Liver (tissue), 9 donors: Measurements from ENCODE around the gene FAM78B. TPM values are rescaled to one million over a fixed set of nuclear protein-coding genes. Genes with fewer than 3 reads are reported as not detected.
A peak's percentile ranks its signal among the peaks of the same experiment; 100 is the strongest.

Experiments used
- DNase-seq: peaks from one replicate; pipeline ENCODE4 v3.0.0-alpha.2; 2017; ENCODE audit warnings: low spot score
- H3K27ac ChIP-seq, 2 donors: one replicate each; pipeline ENCODE4 v1.7.0; 2013; ENCODE audit warnings: inconsistent platforms in 2 of 2, low read length in 2 of 2, control low read depth in 1 of 2, low read depth in 1 of 2, mild to moderate bottlenecking in 1 of 2
- H3K27me3 ChIP-seq, 4 donors: one replicate each; pipeline versions ENCODE4 v1.6.1 to v1.7.0; 2013; ENCODE audit warnings: low read length in 3 of 4, inconsistent platforms in 1 of 4, mild to moderate bottlenecking in 1 of 4, moderate library complexity in 1 of 4; ENCODE audit not compliant: control insufficient read depth in 4 of 4, insufficient read depth in 4 of 4
- H3K36me3 ChIP-seq, 4 donors: one replicate each; pipeline versions ENCODE4 v1.6.1 to v1.7.0; 2013; ENCODE audit warnings: low read length in 3 of 4, mild to moderate bottlenecking in 3 of 4, low read depth in 1 of 4, moderate library complexity in 1 of 4; ENCODE audit not compliant: control insufficient read depth in 4 of 4, insufficient read depth in 3 of 4
- H3K4me1 ChIP-seq, 4 donors: one replicate each; pipeline versions ENCODE4 v1.6.1 to v1.7.0; 2013; ENCODE audit warnings: low read length in 3 of 4, mild to moderate bottlenecking in 3 of 4, moderate library complexity in 1 of 4; ENCODE audit not compliant: control insufficient read depth in 4 of 4, insufficient read depth in 4 of 4
- H3K4me3 ChIP-seq, 3 donors: one replicate each; pipeline versions ENCODE4 v1.6.1 to v1.7.0; 2013; ENCODE audit warnings: low read length in 3 of 3, control low read depth in 1 of 3, low read depth in 1 of 3, mild to moderate bottlenecking in 1 of 3
- H3K9ac ChIP-seq, 2 donors: one replicate each; pipeline ENCODE4 v1.7.0; 2013; ENCODE audit warnings: low read length in 2 of 2, mild to moderate bottlenecking in 2 of 2, moderate library complexity in 2 of 2, control low read depth in 1 of 2, low read depth in 1 of 2
- H3K9me3 ChIP-seq, 4 donors: one replicate each; pipeline versions ENCODE4 v1.6.1 to v1.7.0; 2013; ENCODE audit warnings: low read length in 3 of 4; ENCODE audit not compliant: control insufficient read depth in 4 of 4
- EGR1 ChIP-seq, 2 donors: IDR thresholded peaks; 2 replicates each; pipeline ENCODE4 v1.6.1; 2016 to 2018; ENCODE audit warnings: antibody characterized with exemption in 2 of 2, low read depth in 2 of 2
- FOXA1 ChIP-seq: IDR thresholded peaks from 2 replicates; pipeline ENCODE4 v1.6.1; 2016; ENCODE audit warnings: antibody characterized with exemption
- GABPA ChIP-seq, 2 donors: IDR thresholded peaks in 1 of 2; conservative IDR thresholded peaks in 1 of 2; 2 replicates each; pipeline ENCODE4 v1.6.1; 2016; ENCODE audit warnings: antibody characterized with exemption in 2 of 2, mild to moderate bottlenecking in 1 of 2, moderate library complexity in 1 of 2
- HNF4A ChIP-seq, 2 donors: conservative IDR thresholded peaks; 2 replicates each; pipeline ENCODE4 v1.6.1; 2016; ENCODE audit warnings: antibody characterized with exemption in 2 of 2, mild to moderate bottlenecking in 2 of 2
- HNF4G ChIP-seq: IDR thresholded peaks from 2 replicates; pipeline ENCODE4 v1.6.1; 2016; ENCODE audit warnings: antibody characterized with exemption
- JUND ChIP-seq, 2 donors: IDR thresholded peaks; 2 replicates each; pipeline ENCODE4 v1.6.1; 2016; ENCODE audit warnings: antibody characterized with exemption in 2 of 2
- NR2F2 ChIP-seq: IDR thresholded peaks from 2 replicates; pipeline ENCODE4 v1.6.1; 2016; ENCODE audit warnings: antibody characterized with exemption
- RXRA ChIP-seq, 2 donors: IDR thresholded peaks; 2 replicates each; pipeline ENCODE4 v1.6.1; 2017 to 2018; ENCODE audit warnings: antibody characterized with exemption in 2 of 2, mild to moderate bottlenecking in 1 of 2
- TAF1 ChIP-seq: conservative IDR thresholded peaks from 2 replicates; pipeline ENCODE4 v1.6.1; 2016; ENCODE audit warnings: antibody characterized with exemption, mild to moderate bottlenecking
- YY1 ChIP-seq: IDR thresholded peaks from 2 replicates; pipeline ENCODE4 v1.6.1; 2016; ENCODE audit warnings: antibody characterized with exemption, mild to moderate bottlenecking
- WGBS: extraction: QIAGEN DNeasy Blood & Tissue Kit; methylation state at CpG from one replicate; pipeline ENCODE4 v1.1.7; 2013; 5-methylcytosine and 5-hydroxymethylcytosine counted together
- polyA plus RNA-seq, 2 donors: library from polyadenylated mRNA; stranded (reverse) in 1 of 2; unstranded in 1 of 2; fragments of 200-250 nt in 1 of 2; fragments of >200 nt in 1 of 2; fragmentation: Nextera tagmentation in 1 of 2; extraction: Ambion mirVana in 1 of 2; gene quantifications; one replicate each; pipeline versions ENCODE4 v1.2.1 to v1.2.3, GENCODE V29; 2013 to 2015
- total RNA-seq, 2 donors: library from RNA; depleted of rRNA; stranded (reverse); fragments of >200 nt; gene quantifications; one replicate each; pipeline ENCODE4 v1.2.3, GENCODE V29; 2014
- TF ChIP-seq, protein P1 (sequence below): IDR thresholded peaks from 2 replicates; pipeline ENCODE4 v1.6.1; 2016; ENCODE audit warnings: antibody characterized with exemption, mild to moderate bottlenecking
- TF ChIP-seq, protein P2 (sequence below): fragments of 150-350 bp; IDR thresholded peaks from 2 replicates; pipeline ENCODE4 v1.5.1; 2017; ENCODE audit warnings: improper control_type of control experiment, low read depth, low read length; ENCODE audit not compliant: missing input control
- TF ChIP-seq, protein P3 (sequence below): IDR thresholded peaks from 2 replicates; pipeline ENCODE4 v1.6.1; 2016; ENCODE audit warnings: antibody characterized with exemption
- TF ChIP-seq, protein P4 (sequence below): IDR thresholded peaks from 2 replicates; pipeline ENCODE4 v1.6.1; 2016; ENCODE audit warnings: antibody characterized with exemption
- TF ChIP-seq, protein P5 (sequence below): IDR thresholded peaks from 2 replicates; pipeline ENCODE4 v1.6.1; 2016; ENCODE audit warnings: antibody characterized with exemption
- donor health status: healthy.
- donor health status: healthy.
- donor health status: healthy.
- donor health status: healthy.
- donor health status: healthy.

Gene FAM78B
- total and polyA plus RNA-seq, 4 donors, result 0.14 to 0.92 (median 0.49) TPM

DNA sequence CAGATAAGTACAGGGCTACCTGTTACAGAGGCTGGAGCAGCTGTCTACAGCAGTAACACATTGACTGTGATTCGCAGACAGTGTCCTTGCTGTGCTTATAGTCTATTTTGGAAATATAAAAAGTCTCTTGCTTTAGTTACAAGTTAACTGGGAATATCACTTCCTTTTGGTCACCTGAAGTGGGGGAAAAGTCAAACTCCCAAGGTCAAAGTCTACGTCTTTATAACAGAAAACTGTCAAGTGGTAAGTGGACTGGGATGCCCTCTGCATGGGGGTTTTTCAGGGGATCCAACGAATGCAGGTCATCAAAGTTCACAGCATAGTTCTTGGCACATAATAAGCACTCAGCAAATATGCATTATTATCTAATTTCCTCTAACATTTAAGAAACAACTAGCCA, 55.4 kb downstream of the FAM78B start:
- 30% methylated on average over 3 of the region's 3 CpGs for WGBS
- H3K4me1 ChIP-seq, result peaks cover 0 to 9% (median 0%) of the 10 kb centered on the region in 4 donors
- DNase-seq, result no peak
- no peaks in the 10 kb centered on the region for H3K27me3 ChIP-seq
- H3K27ac ChIP-seq, result no peak overlapping the region
- H3K36me3 ChIP-seq, result no peaks in the 10 kb centered on the region
- no peak overlapping the region for H3K9ac ChIP-seq
- H3K9me3 ChIP-seq, result no peaks in the 10 kb centered on the region
- no peak overlapping the region for H3K4me3 ChIP-seq
- TF ChIP-seq HNF4A (conservative IDR thresholded peaks at IDR 0.05) (peak in 1 of 2 donors; percentile 43), GABPA (IDR thresholded peaks at IDR 0.05 in 1 of 2, conservative IDR thresholded peaks at IDR 0.05 in 1 of 2) (no peak), RXRA (IDR thresholded peaks at IDR 0.05) (peak; percentile 18 to 45), JUND (IDR thresholded peaks at IDR 0.05) (no peak)

DNA sequence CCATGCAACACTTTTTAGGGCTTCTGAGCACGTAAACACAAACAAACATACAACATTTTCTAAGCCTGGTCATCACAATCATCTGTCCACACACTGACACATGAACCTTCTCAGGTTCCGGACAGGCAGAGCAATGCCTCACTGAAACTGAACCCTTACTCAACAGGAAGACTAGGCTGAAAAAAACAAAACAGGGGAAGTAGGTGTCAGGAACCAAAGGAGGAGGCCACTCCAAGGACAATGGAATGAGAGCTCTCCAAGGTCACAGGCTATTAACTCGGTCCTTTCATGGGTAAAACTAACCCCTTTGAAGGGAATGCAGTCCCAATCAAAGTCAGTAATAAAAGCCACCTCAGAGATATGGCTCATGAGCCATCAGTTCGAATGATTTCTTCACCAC, 76.6 kb downstream of the FAM78B start:
- Histone ChIP-seq H3K36me3 (no peaks in the 10 kb centered on the region), H3K9ac (no peak overlapping the region), H3K27me3 (no peaks in the 10 kb centered on the region), H3K4me3 (no peak overlapping the region), H3K27ac (no peak overlapping the region), H3K4me1 (no peaks in the 10 kb centered on the region), H3K9me3 (no peaks in the 10 kb centered on the region)
- TF ChIP-seq GABPA (IDR thresholded peaks at IDR 0.05 in 1 of 2, conservative IDR thresholded peaks at IDR 0.05 in 1 of 2), result no peak
- TF ChIP-seq FOXA1, result no peak
- TF ChIP-seq, protein P1, sequence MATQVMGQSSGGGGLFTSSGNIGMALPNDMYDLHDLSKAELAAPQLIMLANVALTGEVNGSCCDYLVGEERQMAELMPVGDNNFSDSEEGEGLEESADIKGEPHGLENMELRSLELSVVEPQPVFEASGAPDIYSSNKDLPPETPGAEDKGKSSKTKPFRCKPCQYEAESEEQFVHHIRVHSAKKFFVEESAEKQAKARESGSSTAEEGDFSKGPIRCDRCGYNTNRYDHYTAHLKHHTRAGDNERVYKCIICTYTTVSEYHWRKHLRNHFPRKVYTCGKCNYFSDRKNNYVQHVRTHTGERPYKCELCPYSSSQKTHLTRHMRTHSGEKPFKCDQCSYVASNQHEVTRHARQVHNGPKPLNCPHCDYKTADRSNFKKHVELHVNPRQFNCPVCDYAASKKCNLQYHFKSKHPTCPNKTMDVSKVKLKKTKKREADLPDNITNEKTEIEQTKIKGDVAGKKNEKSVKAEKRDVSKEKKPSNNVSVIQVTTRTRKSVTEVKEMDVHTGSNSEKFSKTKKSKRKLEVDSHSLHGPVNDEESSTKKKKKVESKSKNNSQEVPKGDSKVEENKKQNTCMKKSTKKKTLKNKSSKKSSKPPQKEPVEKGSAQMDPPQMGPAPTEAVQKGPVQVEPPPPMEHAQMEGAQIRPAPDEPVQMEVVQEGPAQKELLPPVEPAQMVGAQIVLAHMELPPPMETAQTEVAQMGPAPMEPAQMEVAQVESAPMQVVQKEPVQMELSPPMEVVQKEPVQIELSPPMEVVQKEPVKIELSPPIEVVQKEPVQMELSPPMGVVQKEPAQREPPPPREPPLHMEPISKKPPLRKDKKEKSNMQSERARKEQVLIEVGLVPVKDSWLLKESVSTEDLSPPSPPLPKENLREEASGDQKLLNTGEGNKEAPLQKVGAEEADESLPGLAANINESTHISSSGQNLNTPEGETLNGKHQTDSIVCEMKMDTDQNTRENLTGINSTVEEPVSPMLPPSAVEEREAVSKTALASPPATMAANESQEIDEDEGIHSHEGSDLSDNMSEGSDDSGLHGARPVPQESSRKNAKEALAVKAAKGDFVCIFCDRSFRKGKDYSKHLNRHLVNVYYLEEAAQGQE, result no peak
- TF ChIP-seq, protein P2, sequence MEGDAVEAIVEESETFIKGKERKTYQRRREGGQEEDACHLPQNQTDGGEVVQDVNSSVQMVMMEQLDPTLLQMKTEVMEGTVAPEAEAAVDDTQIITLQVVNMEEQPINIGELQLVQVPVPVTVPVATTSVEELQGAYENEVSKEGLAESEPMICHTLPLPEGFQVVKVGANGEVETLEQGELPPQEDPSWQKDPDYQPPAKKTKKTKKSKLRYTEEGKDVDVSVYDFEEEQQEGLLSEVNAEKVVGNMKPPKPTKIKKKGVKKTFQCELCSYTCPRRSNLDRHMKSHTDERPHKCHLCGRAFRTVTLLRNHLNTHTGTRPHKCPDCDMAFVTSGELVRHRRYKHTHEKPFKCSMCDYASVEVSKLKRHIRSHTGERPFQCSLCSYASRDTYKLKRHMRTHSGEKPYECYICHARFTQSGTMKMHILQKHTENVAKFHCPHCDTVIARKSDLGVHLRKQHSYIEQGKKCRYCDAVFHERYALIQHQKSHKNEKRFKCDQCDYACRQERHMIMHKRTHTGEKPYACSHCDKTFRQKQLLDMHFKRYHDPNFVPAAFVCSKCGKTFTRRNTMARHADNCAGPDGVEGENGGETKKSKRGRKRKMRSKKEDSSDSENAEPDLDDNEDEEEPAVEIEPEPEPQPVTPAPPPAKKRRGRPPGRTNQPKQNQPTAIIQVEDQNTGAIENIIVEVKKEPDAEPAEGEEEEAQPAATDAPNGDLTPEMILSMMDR, result no peak
- no peak for TF ChIP-seq TAF1
- no peak for DNase-seq
- 79% methylated on average over 4 of the region's 4 CpGs for WGBS

DNA sequence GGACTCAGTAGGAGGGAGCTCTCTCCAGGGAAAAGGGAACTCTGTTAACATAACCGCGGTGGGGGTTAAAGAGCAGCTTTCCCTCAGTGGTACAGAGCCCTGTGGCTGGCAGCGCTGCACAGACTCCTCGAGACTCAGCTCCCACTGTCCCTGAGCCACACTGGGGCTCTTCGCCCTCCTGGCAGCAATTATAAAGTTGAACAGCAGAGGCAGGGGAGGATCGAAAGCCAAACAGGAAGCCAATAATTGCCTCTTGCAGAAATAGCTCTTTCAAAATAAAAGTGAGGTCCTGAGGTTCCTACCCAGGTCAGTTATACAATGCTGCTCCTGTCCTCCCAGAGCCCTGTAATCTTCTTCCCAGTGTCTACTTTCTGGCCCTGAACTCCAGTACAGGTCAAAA, 77.0 kb downstream of the FAM78B start:
- H3K27ac ChIP-seq, result no peak overlapping the region
- no peaks in the 10 kb centered on the region for H3K27me3 ChIP-seq
- DNase-seq, result no peak
- no peaks in the 10 kb centered on the region for H3K36me3 ChIP-seq
- no peak overlapping the region for H3K4me3 ChIP-seq
- TF ChIP-seq, protein P3, sequence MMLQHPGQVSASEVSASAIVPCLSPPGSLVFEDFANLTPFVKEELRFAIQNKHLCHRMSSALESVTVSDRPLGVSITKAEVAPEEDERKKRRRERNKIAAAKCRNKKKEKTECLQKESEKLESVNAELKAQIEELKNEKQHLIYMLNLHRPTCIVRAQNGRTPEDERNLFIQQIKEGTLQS, result no peak
- TF ChIP-seq HNF4G (no peak), NR2F2 (no peak), YY1 (no peak), HNF4A (conservative IDR thresholded peaks at IDR 0.05) (no peak), EGR1 (IDR thresholded peaks at IDR 0.05; ENCODE audit: low read depth in 2 of 2) (no peak), RXRA (IDR thresholded peaks at IDR 0.05) (no peak), JUND (IDR thresholded peaks at IDR 0.05) (no peak)
- TF ChIP-seq, protein P4, sequence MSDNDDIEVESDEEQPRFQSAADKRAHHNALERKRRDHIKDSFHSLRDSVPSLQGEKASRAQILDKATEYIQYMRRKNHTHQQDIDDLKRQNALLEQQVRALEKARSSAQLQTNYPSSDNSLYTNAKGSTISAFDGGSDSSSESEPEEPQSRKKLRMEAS, result no peak
- TF ChIP-seq, protein P5, sequence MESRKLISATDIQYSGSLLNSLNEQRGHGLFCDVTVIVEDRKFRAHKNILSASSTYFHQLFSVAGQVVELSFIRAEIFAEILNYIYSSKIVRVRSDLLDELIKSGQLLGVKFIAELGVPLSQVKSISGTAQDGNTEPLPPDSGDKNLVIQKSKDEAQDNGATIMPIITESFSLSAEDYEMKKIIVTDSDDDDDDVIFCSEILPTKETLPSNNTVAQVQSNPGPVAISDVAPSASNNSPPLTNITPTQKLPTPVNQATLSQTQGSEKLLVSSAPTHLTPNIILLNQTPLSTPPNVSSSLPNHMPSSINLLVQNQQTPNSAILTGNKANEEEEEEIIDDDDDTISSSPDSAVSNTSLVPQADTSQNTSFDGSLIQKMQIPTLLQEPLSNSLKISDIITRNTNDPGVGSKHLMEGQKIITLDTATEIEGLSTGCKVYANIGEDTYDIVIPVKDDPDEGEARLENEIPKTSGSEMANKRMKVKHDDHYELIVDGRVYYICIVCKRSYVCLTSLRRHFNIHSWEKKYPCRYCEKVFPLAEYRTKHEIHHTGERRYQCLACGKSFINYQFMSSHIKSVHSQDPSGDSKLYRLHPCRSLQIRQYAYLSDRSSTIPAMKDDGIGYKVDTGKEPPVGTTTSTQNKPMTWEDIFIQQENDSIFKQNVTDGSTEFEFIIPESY, result no peak
- H3K9ac ChIP-seq, result no peak overlapping the region
- no peaks in the 10 kb centered on the region for H3K9me3 ChIP-seq
- H3K4me1 ChIP-seq, result no peaks in the 10 kb centered on the region
- WGBS, result 29% methylated on average over 6 of the region's 6 CpGs
